Upper lobe of right lung (tissue), 1 donor: Measurements from ENCODE around the gene SCD5. TPM values are rescaled to one million over a fixed set of nuclear protein-coding genes. Genes with fewer than 3 reads are reported as not detected.

ENCODE experiments used
- ATAC-seq: fragments of 200-7000 bp; cut with Tn5 transposase; one replicate; pipeline ENCODE4 v1.9.1; 2020; ENCODE audit warnings: mild to moderate bottlenecking, moderate library complexity
- DNase-seq: peaks from one replicate; pipeline ENCODE4 v3.0.0-alpha.2; 2020
- H3K27ac ChIP-seq: fragments of 200-600 bp; one replicate; pipeline ENCODE4 v1.8.0; 2022
- H3K27me3 ChIP-seq: fragments of 200-600 bp; one replicate; pipeline ENCODE4 v1.8.0; 2022; ENCODE audit warnings: mild to moderate bottlenecking
- H3K36me3 ChIP-seq: fragments of 200-600 bp; one replicate; pipeline ENCODE4 v1.8.0; 2022
- H3K4me1 ChIP-seq: fragments of 200-600 bp; one replicate; pipeline ENCODE4 v1.8.0; 2022
- H3K4me3 ChIP-seq: fragments of 200-600 bp; one replicate; pipeline ENCODE4 v1.8.0; 2022; ENCODE audit warnings: mild to moderate bottlenecking
- H3K9me3 ChIP-seq: fragments of 200-600 bp; one replicate; pipeline ENCODE4 v1.8.0; 2022
- CTCF ChIP-seq: fragments of 200-600 bp; IDR thresholded peaks from one replicate; pipeline ENCODE4 v1.8.0; 2022; ENCODE audit warnings: antibody characterized with exemption
- intact Hi-C: fragments of 100-400 bp; cut with DNase I; formaldehyde crosslinking; loops from one replicate; pipeline ENCODE4 v1.11.0; 2022
- total RNA-seq: library from RNA; stranded (reverse); fragmentation: NEBNext Ultra II Directional; extraction: Animal tissue kit (Norgen Biotek cat#: 25700); gene quantifications from one replicate; pipeline ENCODE4 v1.2.1, GENCODE V29; 2021
- donor health status: DM: no; HTN: yes; CAD: no; lungs with severe emphysema.

Gene SCD5
- total RNA-seq, 1 donor from 2014 or later, result 20.6 TPM

GRCh38 chr4:82739287-82740190 lies 59.1 kb downstream of the SCD5 start:
- peak; percentile 97 for TF ChIP-seq CTCF
- H3K36me3 ChIP-seq, result no peaks in the 10 kb centered on the region
- no peaks in the 10 kb centered on the region for H3K4me1 ChIP-seq
- no peak overlapping the region for H3K4me3 ChIP-seq
- H3K27me3 ChIP-seq, result no peaks in the 10 kb centered on the region
- no peaks in the 10 kb centered on the region for H3K9me3 ChIP-seq
- intact Hi-C loops, result no loop called here
- no peak overlapping the region for H3K27ac ChIP-seq
- DNase-seq (peak; percentile 88), ATAC-seq (peak; percentile 99)

- Histone ChIP-seq H3K36me3 (no peaks in the 10 kb centered on the region), H3K27me3 (no peaks in the 10 kb centered on the region), H3K4me1 (no peaks in the 10 kb centered on the region), H3K9me3 (no peaks in the 10 kb centered on the region), H3K27ac (no peak overlapping the region), H3K4me3 (no peak overlapping the region)
- intact Hi-C loops, result no loop called here
- ATAC-seq (no peak), DNase-seq (no peak)
- no peak for TF ChIP-seq CTCF
Measured at GRCh38 chr4:82737354-82737753, 61.2 kb downstream of the SCD5 start.

GRCh38 chr4:82733636-82734035 lies 65.0 kb downstream of the SCD5 start:
- no peak for DNase-seq
- Histone ChIP-seq H3K4me3 (no peak overlapping the region), H3K27me3 (no peaks in the 10 kb centered on the region), H3K36me3 (no peaks in the 10 kb centered on the region), H3K9me3 (no peaks in the 10 kb centered on the region), H3K4me1 (peaks cover 2% of the 10 kb centered on the region), H3K27ac (no peak overlapping the region)
- intact Hi-C loops, result no loop called here
- ATAC-seq, result no peak
- no peak for TF ChIP-seq CTCF

- intact Hi-C loops, result no loop called here
- Histone ChIP-seq H3K4me3 (no peak overlapping the region), H3K27me3 (no peaks in the 10 kb centered on the region), H3K4me1 (peaks cover 2% of the 10 kb centered on the region), H3K27ac (no peak overlapping the region), H3K36me3 (no peaks in the 10 kb centered on the region), H3K9me3 (no peaks in the 10 kb centered on the region)
- no peak for TF ChIP-seq CTCF
- DNase-seq (no peak), ATAC-seq (no peak)
Measured at GRCh38 chr4:82728301-82728700, 70.3 kb downstream of the SCD5 start.

GRCh38 chr4:82726596-82726995 lies 72.0 kb downstream of the SCD5 start:
- H3K9me3 ChIP-seq, result no peaks in the 10 kb centered on the region
- no peaks in the 10 kb centered on the region for H3K36me3 ChIP-seq
- intact Hi-C loops, result no loop called here
- H3K27me3 ChIP-seq, result no peaks in the 10 kb centered on the region
- DNase-seq, result no peak
- H3K4me1 ChIP-seq, result peaks cover 9% of the 10 kb centered on the region
- no peak for TF ChIP-seq CTCF
- no peak overlapping the region for H3K27ac ChIP-seq
- no peak for ATAC-seq
- H3K4me3 ChIP-seq, result no peak overlapping the region
